Panc1 (cell line): ENCODE measurements around the gene ANTXR2. TPM values are rescaled to one million over a fixed set of nuclear protein-coding genes. Genes with fewer than 3 reads are reported as not detected.

Source experiments
- ATAC-seq: fragments of 200-7000 bp; cut with Tn5 transposase; 2 replicates; pipeline ENCODE4 v1.9.1; 2020; ENCODE audit warnings: mild to moderate bottlenecking, moderate library complexity
- BruUV-seq: library from RNA; stranded (reverse); fragments of 400-500 nt; replicated peaks from 2 replicates; lab custom pipeline; 2021; lab: Mats Ljungman, UMichigan
- CTCF ChIA-PET: fragments of 300-600 bp; sonication (Branson Sonifier 250); formaldehyde crosslinking; loops from one replicate; lab custom pipeline; 2022; ENCODE audit warnings: antibody characterized with exemption; lab: Charles Lee
- POLR2A ChIA-PET: fragments of 300-600 bp; sonication (Branson Sonifier 250); formaldehyde crosslinking; loops from one replicate; lab custom pipeline; 2022; ENCODE audit warnings: antibody characterized with exemption; lab: Charles Lee
- DNase-seq: peaks from one replicate; pipeline ENCODE4 v3.0.0-alpha.2; 2010; ENCODE audit warnings: low read depth, low spot score
- H3K27ac ChIP-seq: 2 replicates; pipeline ENCODE4 v1.5.1; 2011; ENCODE audit warnings: mild to moderate bottlenecking, low read length, inconsistent platforms
- H3K27me3 ChIP-seq: fragments of 200-500 bp; sonication (Bioruptor generic); 2 replicates; pipeline ENCODE4 v1.6.0; 2014; ENCODE audit warnings: low read length, inconsistent platforms; ENCODE audit not compliant: control insufficient read depth, insufficient read depth
- H3K36me3 ChIP-seq: fragments of 200-500 bp; sonication (Bioruptor generic); 2 replicates; pipeline ENCODE4 v1.5.1; 2014; ENCODE audit warnings: inconsistent platforms, mild to moderate bottlenecking, low read length, moderate library complexity; ENCODE audit not compliant: control insufficient read depth, insufficient read depth
- H3K4me1 ChIP-seq: 2 replicates; pipeline ENCODE4 v1.5.1; 2011; ENCODE audit warnings: inconsistent platforms, mild to moderate bottlenecking, low read length, moderate library complexity; ENCODE audit not compliant: control insufficient read depth, insufficient read depth
- H3K4me3 ChIP-seq, 2 experiments: 2 replicates each; pipeline ENCODE4 v1.5.1; 2011 to 2012; ENCODE audit warnings: low read depth in 2 of 2, low read length in 2 of 2, mild to moderate bottlenecking in 2 of 2, inconsistent platforms in 1 of 2, moderate library complexity in 1 of 2
- H3K9me3 ChIP-seq: fragments of 200-500 bp; sonication (Bioruptor generic); 2 replicates; pipeline ENCODE4 v1.5.1; 2014; ENCODE audit warnings: low read depth, mild to moderate bottlenecking, inconsistent platforms, low read length, moderate library complexity; ENCODE audit not compliant: control insufficient read depth, insufficient read depth
- CTCF ChIP-seq: fragments of 450-650 bp; IDR thresholded peaks from 2 replicates; pipeline ENCODE4 v1.5.1; 2017; ENCODE audit warnings: mild to moderate bottlenecking
- POLR2AphosphoS5 ChIP-seq: IDR thresholded peaks from 2 replicates; pipeline ENCODE4 v1.6.1; 2012; ENCODE audit warnings: mild to moderate bottlenecking, low read depth, low read length, moderate library complexity
- REST ChIP-seq, 2 experiments: IDR thresholded peaks; 2 replicates each; pipeline ENCODE4 v1.6.1; 2011 to 2012; ENCODE audit warnings: low read depth in 2 of 2, control low read depth in 1 of 2, low read length in 1 of 2, mild to moderate bottlenecking in 1 of 2, moderate library complexity in 1 of 2; ENCODE audit not compliant: insufficient read depth in 1 of 2
- SIN3A ChIP-seq: IDR thresholded peaks from 2 replicates; pipeline ENCODE4 v1.6.1; 2012; ENCODE audit warnings: low read depth, mild to moderate bottlenecking, low read length, moderate library complexity, borderline replicate concordance; ENCODE audit not compliant: insufficient read depth
- TCF7L2 ChIP-seq: IDR thresholded peaks from 2 replicates; pipeline ENCODE4 v1.6.1; 2011; ENCODE audit warnings: mild to moderate bottlenecking, low read depth, low read length, inconsistent platforms
- in situ Hi-C: cut with HindIII; loops from 2 replicates; pipeline ENCODE4 v1.10.0; 2016; ENCODE audit warnings: low sequenced_read_pairs, low pct_unique_long_range_greater_than_20kb
- intact Hi-C: fragments of 100-400 bp; cut with micrococcal nuclease; formaldehyde crosslinking; loops from one replicate; pipeline ENCODE4 v1.10.0; 2022; ENCODE audit not compliant: unreplicated experiment
- total RNA-seq: library from RNA; stranded (reverse); gene quantifications from one replicate; pipeline ENCODE4 v1.2.1, GENCODE V29; 2021; ENCODE audit not compliant: unreplicated experiment

The ANTXR2 gene
- total RNA-seq, 1 experiment from 2014 or later, result 27.8 TPM

DNA sequence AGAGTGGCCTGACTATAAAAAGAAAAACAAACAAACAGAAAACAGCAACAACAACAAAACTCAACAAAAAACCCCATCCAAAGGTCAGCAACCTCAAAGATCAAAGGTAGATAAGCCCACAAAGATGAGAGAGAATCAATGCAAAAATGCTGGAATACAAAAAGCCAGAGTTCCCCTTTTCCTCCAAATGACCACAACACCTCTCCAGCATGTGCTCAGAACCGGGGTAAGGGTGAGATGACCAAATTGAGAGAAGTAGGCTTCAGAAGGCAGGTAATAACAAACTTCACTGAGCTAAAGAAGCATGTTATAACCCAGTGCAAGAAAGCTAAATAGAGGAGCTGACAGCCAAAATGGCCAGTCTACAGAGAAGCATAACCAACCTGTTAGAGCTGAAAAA, 43.5 kb upstream of the ANTXR2 start:
- TF ChIP-seq POLR2AphosphoS5 (no peak), TCF7L2 (no peak), CTCF (no peak), SIN3A (no peak), REST (IDR thresholded peaks at IDR 0.05; ENCODE audit: insufficient read depth in 1 of 2, low read depth in 2 of 2, low read length in 1 of 2) (no peak)
- ChIA-PET CTCF (no interaction called here), POLR2A (no interaction called here)
- no TSS peak for BruUV-seq
- intact Hi-C loops, result no loop called here
- H3K9me3 ChIP-seq, result no peaks in the 10 kb centered on the region; the same call in 1 of the 2 replicates
- H3K36me3 ChIP-seq, result no peaks in the 10 kb centered on the region
- H3K4me1 ChIP-seq, result no peaks in the 10 kb centered on the region
- in situ Hi-C loops, result no loop called here
- no peaks in the 10 kb centered on the region for H3K27me3 ChIP-seq
- H3K27ac ChIP-seq, result no peak overlapping the region
- H3K4me3 ChIP-seq, result no peak overlapping the region
- DNase-seq (no peak), ATAC-seq (no peak)

GRCh38 chr4:80115368-80116181, 42.5 kb upstream of the ANTXR2 start:
- no peaks in the 10 kb centered on the region for H3K4me1 ChIP-seq
- ChIA-PET POLR2A (no interaction called here), CTCF (no interaction called here)
- TF ChIP-seq POLR2AphosphoS5 (no peak), SIN3A (no peak), CTCF (no peak), REST (IDR thresholded peaks at IDR 0.05; ENCODE audit: insufficient read depth in 1 of 2, low read depth in 2 of 2, low read length in 1 of 2) (no peak), TCF7L2 (no peak)
- H3K27ac ChIP-seq, result no peak overlapping the region
- no peaks in the 10 kb centered on the region for H3K36me3 ChIP-seq
- BruUV-seq, result no TSS peak
- H3K27me3 ChIP-seq, result no peaks in the 10 kb centered on the region
- no peak for ATAC-seq
- H3K4me3 ChIP-seq, result no peak overlapping the region
- intact Hi-C loops, result no loop called here
- DNase-seq, result no peak
- in situ Hi-C loops, result no loop called here
- H3K9me3 ChIP-seq, result no peaks in the 10 kb centered on the region; the same call in 1 of the 2 replicates
